RPMI7951 (cell line): ENCODE measurements around the gene CNPY2. TPM values are rescaled to one million over a fixed set of nuclear protein-coding genes. Genes with fewer than 3 reads are reported as not detected.

Experiments
- total RNA-seq: library from RNA; depleted of rRNA; stranded (reverse); fragments of >200 nt; shearing (Covaris generic); gene quantifications from 2 replicates; pipeline ENCODE4 v1.2.3, GENCODE V29; 2014; rRNA removed

Gene CNPY2
- total RNA-seq, 1 experiment from 2014 or later = 102 TPM

Other genes with a start within 250 kb of the CNPY2 start
- gene ERBB3, start 235.8 kb downstream of the CNPY2 start, total RNA-seq = 3.0 and 5.4 TPM in 2 replicates
- 184 and 190 TPM in 2 replicates for gene PA2G4, start 211.4 kb downstream of the CNPY2 start, total RNA-seq
- gene RPL41, start 199.4 kb downstream of the CNPY2 start, total RNA-seq = 2,792 and 3,380 TPM in 2 replicates
- 3.1 and 3.3 TPM in 2 replicates for gene ZC3H10, start 197.7 kb downstream of the CNPY2 start, total RNA-seq
- 179 and 193 TPM in 2 replicates for gene ESYT1, start 187.7 kb downstream of the CNPY2 start, total RNA-seq
- gene MYL6B, start 163.4 kb downstream of the CNPY2 start, total RNA-seq = 62.7 and 64.5 TPM in 2 replicates
- gene MYL6, start 157.6 kb downstream of the CNPY2 start, total RNA-seq = 3,182 and 3,310 TPM in 2 replicates
- 29.8 and 35.7 TPM in 2 replicates for gene SMARCC2, start 126.5 kb downstream of the CNPY2 start, total RNA-seq
- 31.4 and 37.7 TPM in 2 replicates for gene RNF41, start 94.1 kb downstream of the CNPY2 start, total RNA-seq
- 68.1 and 72.1 TPM in 2 replicates for gene NABP2, start 91.6 kb downstream of the CNPY2 start, total RNA-seq
- 0.36 TPM in 1 of 2 replicates, not detected in the other for gene SLC39A5, start 85.9 kb downstream of the CNPY2 start, total RNA-seq
- 8.7 and 10.6 TPM in 2 replicates for gene ANKRD52, start 57.6 kb downstream of the CNPY2 start, total RNA-seq
- 7.6 and 10.1 TPM in 2 replicates for gene COQ10A, start 49.0 kb downstream of the CNPY2 start, total RNA-seq
- 89.0 and 110 TPM in 2 replicates for gene CS, start 15.7 kb downstream of the CNPY2 start, total RNA-seq
- gene PAN2, start 18.0 kb upstream of the CNPY2 start, total RNA-seq = 23.7 and 24.0 TPM in 2 replicates
- 0.36 and 1.3 TPM in 2 replicates for gene IL23A, start 22.9 kb upstream of the CNPY2 start, total RNA-seq
- 56.0 and 65.0 TPM in 2 replicates for gene STAT2, start 44.1 kb upstream of the CNPY2 start, total RNA-seq
- not detected in 2 replicates for gene APOF, start 46.9 kb upstream of the CNPY2 start, total RNA-seq
- 7.6 and 8.1 TPM in 2 replicates for gene TIMELESS, start 133.4 kb upstream of the CNPY2 start, total RNA-seq
- gene MIP, start 138.7 kb upstream of the CNPY2 start, total RNA-seq = 0.24 and 0.29 TPM in 2 replicates
- gene SPRYD4, start 152.6 kb upstream of the CNPY2 start, total RNA-seq = 2.2 and 2.5 TPM in 2 replicates
- 0.20 TPM in 1 of 2 replicates, not detected in the other for gene GLS2, start 172.2 kb upstream of the CNPY2 start, total RNA-seq
- 6.7 and 7.1 TPM in 2 replicates for gene RBMS2, start 205.8 kb upstream of the CNPY2 start, total RNA-seq